CMK (cell line): ENCODE data around the gene PDZD2.
"Not testable (repeated sequence)": the region's sequence is repeated elsewhere in the genome, so short reads cannot be mapped to it uniquely, and the experiment has no call there.

Experiments used
- DNase-seq: peaks from one replicate; pipeline ENCODE4 v3.0.0-alpha.2; 2010; ENCODE audit warnings: low read depth

Gene PDZD2

GRCh38 chr5:31691408-31691807 is 52.5 kb downstream of the PDZD2 start:
- DNase-seq, result not testable (repeated sequence)

GRCh38 chr5:31692561-31693221 is 53.8 kb downstream of the PDZD2 start:
- DNase-seq, result no peak

GRCh38 chr5:31698673-31699072 is 59.7 kb downstream of the PDZD2 start:
- DNase-seq, result no peak

DNA sequence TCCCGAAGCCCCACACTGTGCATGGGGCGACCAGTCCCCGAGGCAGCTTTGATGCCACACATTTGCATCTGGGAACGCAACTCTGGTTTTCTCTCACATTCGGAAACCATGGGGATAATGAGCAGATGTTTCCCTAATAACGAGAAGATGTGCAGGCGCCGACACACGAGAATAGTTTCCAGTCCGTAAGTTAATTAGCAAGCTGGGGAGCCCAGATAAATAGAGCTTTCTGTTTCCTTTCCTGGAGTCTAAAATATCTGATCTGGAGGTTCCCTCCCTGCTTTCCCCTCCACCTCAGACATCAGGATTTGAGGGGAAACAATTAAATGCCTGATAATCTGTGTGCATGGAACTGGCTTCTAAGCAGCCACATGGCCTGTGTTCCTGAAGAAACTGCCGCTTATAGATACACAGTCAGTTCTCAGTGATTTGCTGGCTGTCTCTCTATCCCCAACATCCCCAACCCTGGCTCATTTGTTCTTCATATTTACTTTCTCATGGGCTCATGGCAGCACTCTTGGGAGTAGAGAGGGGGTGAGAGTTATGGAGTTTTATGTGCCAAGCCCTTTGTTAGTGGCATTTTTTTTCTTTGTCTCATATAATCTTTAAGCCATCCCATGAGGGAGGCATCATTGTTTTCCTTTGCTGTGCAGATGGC is 62.8 kb downstream of the PDZD2 start:
- no peak for DNase-seq

DNA sequence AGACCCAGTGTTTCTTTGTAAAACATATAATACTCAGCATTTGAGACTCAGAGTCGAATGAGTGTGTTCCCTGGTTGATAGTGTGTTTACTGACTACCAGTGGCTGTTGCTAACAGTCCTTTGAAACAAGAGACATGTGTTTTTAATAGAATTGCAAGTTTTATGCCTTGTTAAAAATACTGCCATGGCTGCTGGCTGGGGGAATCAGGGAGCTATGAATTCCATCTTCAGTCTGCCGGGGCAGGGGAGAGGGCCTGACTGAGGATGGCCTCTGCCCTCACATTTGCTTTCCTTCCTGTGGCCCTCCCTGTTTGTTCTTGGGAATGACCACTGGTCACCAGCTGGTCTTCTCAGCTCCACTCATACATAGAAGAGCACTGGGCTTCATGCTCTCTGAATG is 63.8 kb downstream of the PDZD2 start:
- DNase-seq, result no peak

- DNase-seq, result no peak
These were observed 64.8 kb downstream of the PDZD2 start for GRCh38 chr5:31703757-31704156.

GRCh38 chr5:31706186-31706585 is 67.3 kb downstream of the PDZD2 start:
- no peak for DNase-seq

- DNase-seq, result no peak
These were observed 68.4 kb downstream of the PDZD2 start for GRCh38 chr5:31707329-31707728.

DNA sequence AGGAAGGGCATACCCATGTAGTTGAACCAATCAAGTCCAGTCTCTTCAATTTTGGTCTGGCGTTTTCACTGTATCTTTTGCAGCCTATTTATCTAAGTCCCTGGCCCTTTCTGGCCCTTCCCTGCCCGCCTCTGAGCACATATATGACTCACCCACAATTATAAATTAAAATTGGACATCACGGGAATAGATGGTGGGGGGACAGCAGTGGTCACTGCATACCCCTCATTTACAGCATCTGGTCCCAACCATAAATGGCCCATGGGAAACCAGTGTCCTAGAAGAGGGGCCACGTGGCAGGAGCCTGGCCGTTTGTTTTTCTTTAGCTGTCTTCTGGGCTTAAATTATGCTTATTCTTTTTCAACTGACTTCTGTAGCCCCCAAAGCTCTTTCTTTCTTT is 69.2 kb downstream of the PDZD2 start:
- no peak for DNase-seq

- DNase-seq, result no peak
These were observed 72.4 kb downstream of the PDZD2 start for GRCh38 chr5:31711363-31711762.

GRCh38 chr5:31711935-31712592 is 73.1 kb downstream of the PDZD2 start:
- no peak for DNase-seq

GRCh38 chr5:31717561-31717960 is 78.6 kb downstream of the PDZD2 start:
- no peak for DNase-seq

GRCh38 chr5:31720004-31720403 is 81.1 kb downstream of the PDZD2 start:
- DNase-seq, result no peak

- DNase-seq, result no peak
These were observed 81.9 kb downstream of the PDZD2 start for GRCh38 chr5:31720811-31721345.

DNA sequence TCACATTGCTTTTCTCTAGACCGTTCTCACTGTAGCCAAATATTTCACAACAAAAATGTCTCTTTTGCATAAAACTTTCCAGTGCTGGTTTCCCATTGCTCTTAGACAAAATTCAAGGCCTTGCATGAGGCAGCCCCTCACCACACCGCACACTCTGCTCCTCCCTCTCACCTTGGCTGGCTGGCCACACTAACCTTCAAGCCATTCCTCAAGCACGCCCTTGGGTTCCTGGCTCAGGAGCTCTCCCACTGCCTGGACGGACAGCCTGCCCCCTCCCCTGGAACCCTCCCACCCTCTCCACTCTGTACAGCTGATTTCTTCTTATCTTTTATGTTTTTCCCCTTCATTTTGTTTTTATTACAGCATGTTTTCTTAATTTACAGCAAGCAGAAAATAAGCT is 83.2 kb downstream of the PDZD2 start:
- no peak for DNase-seq

GRCh38 chr5:31725996-31726395 is 87.1 kb downstream of the PDZD2 start:
- no peak for DNase-seq

- DNase-seq, result no peak
These were observed 88.0 kb downstream of the PDZD2 start for GRCh38 chr5:31726952-31727351.

- no peak for DNase-seq
These were observed 89.1 kb downstream of the PDZD2 start for GRCh38 chr5:31728039-31728438.

DNA sequence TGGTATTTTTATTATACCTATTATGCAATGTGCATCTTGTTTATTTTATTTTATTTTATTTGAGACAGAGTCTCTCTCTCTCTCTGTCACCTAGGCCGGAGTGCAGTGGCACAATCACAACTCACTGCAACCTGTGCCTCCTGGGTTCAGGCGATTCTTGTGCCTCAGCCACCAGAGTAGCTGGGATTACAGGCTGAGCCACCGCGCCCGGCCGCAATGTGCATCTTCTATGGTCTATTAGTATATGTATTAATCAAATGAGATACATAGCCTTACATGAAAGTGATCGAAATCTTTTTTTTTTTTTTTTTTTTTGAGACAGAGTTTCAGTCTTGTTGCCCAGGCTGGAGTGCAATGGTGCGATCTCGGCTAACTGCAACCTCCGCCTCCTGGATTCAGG is 89.9 kb downstream of the PDZD2 start:
- DNase-seq, result not testable (repeated sequence)

- no peak for DNase-seq
These were observed 91.2 kb downstream of the PDZD2 start for GRCh38 chr5:31730139-31730538.

- DNase-seq, result no peak
These were observed 92.1 kb downstream of the PDZD2 start for GRCh38 chr5:31731016-31731415.

DNA sequence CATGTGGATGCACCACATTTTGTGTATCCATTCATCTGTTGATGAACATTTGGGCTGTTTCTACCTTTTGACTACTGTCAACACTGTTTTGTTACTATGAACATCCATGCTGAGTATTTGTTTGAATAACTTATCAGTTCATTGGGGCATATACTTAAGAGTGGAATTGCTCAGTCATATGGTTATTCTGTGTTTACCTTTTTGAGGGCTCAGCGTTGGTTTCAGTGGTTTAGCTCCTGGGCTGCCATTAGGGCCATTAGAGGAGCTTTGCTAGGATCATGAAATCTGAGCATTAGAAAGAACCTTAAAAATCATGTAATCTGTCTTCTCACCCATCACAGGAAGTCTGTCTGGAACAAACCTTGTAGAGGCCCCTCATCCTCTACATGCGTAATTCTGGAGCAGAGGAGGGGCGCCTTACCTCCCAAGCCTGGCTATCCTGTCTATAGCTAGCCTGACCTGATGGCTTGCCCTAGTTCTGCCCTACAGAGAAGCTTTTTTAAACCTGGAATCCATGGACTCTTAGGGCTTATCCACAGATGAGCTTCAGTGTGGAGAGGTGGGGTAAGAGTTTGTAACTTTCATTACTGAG is 92.9 kb downstream of the PDZD2 start:
- no peak for DNase-seq

- not testable (repeated sequence) for DNase-seq
These were observed 93.9 kb downstream of the PDZD2 start for GRCh38 chr5:31732821-31733220.
